H9 (cell line): ENCODE results near the gene HELT. TPM values are rescaled to one million over a fixed set of nuclear protein-coding genes. Genes with fewer than 3 reads are reported as not detected.

Source experiments
- DNase-seq: peaks from one replicate; pipeline ENCODE4 v3.0.0-alpha.2; 2017
- H2AFZ ChIP-seq: one replicate; pipeline ENCODE4 v1.6.1; 2013; ENCODE audit warnings: mild to moderate bottlenecking, low read length, control low read depth, moderate library complexity
- H2AK5ac ChIP-seq: 2 replicates; pipeline ENCODE4 v1.6.1; 2013; ENCODE audit warnings: low read length, control low read depth, mixed read lengths; ENCODE audit not compliant: insufficient read length
- H2BK120ac ChIP-seq: one replicate; pipeline ENCODE4 v1.6.1; 2013; ENCODE audit warnings: low read depth, mild to moderate bottlenecking, low read length, control low read depth, inconsistent platforms; ENCODE audit not compliant: poor library complexity, severe bottlenecking
- H2BK12ac ChIP-seq: 2 replicates; pipeline ENCODE4 v1.6.1; 2013; ENCODE audit warnings: low read length, control low read depth, mixed read lengths, low read depth; ENCODE audit not compliant: insufficient read length
- H2BK15ac ChIP-seq: 2 replicates; pipeline ENCODE4 v1.6.1; 2013; ENCODE audit warnings: low read depth, low read length, control low read depth
- H2BK20ac ChIP-seq: one replicate; pipeline ENCODE4 v1.6.1; 2013; ENCODE audit warnings: low read depth, mild to moderate bottlenecking, low read length, control low read depth, inconsistent platforms; ENCODE audit not compliant: poor library complexity, severe bottlenecking
- H2BK5ac ChIP-seq: 2 replicates; pipeline ENCODE4 v1.6.1; 2013; ENCODE audit warnings: low read length, control low read depth, mixed read lengths; ENCODE audit not compliant: insufficient read length
- H3K14ac ChIP-seq: 2 replicates; pipeline ENCODE4 v1.6.1; 2013; ENCODE audit warnings: low read length, control low read depth; ENCODE audit not compliant: insufficient read depth
- H3K18ac ChIP-seq: 2 replicates; pipeline ENCODE4 v1.6.1; 2013; ENCODE audit warnings: low read depth, mild to moderate bottlenecking, mixed read lengths, low read length, control low read depth; ENCODE audit not compliant: insufficient read length
- H3K23ac ChIP-seq: 2 replicates; pipeline ENCODE4 v1.6.1; 2013; ENCODE audit warnings: low read length, control low read depth, mixed read lengths, low read depth; ENCODE audit not compliant: insufficient read length
- H3K23me2 ChIP-seq: 2 replicates; pipeline ENCODE4 v1.6.1; 2013; ENCODE audit warnings: low read depth, mild to moderate bottlenecking, mixed read lengths, low read length, control low read depth; ENCODE audit not compliant: insufficient read length, poor library complexity, severe bottlenecking
- H3K27ac ChIP-seq: 2 replicates; pipeline ENCODE4 v1.5.1; 2013; ENCODE audit warnings: low read length, control low read depth, mixed read lengths, low read depth; ENCODE audit not compliant: insufficient read length
- H3K27me3 ChIP-seq: 2 replicates; pipeline ENCODE4 v1.6.1; 2013; ENCODE audit warnings: low read length, control low read depth, inconsistent platforms; ENCODE audit not compliant: insufficient read depth
- H3K4ac ChIP-seq: 2 replicates; pipeline ENCODE4 v1.6.1; 2013; ENCODE audit warnings: low read depth, mild to moderate bottlenecking, control low read depth, inconsistent platforms, low read length, moderate library complexity
- H3K4me1 ChIP-seq: 2 replicates; pipeline ENCODE4 v1.6.1; 2013; ENCODE audit warnings: low read length, control low read depth, inconsistent platforms; ENCODE audit not compliant: insufficient read depth
- H3K4me2 ChIP-seq: 2 replicates; pipeline ENCODE4 v1.6.1; 2013; ENCODE audit warnings: low read length, control low read depth, mixed read lengths; ENCODE audit not compliant: insufficient read length, insufficient read depth
- H3K56ac ChIP-seq: 2 replicates; pipeline ENCODE4 v1.6.1; 2013; ENCODE audit warnings: low read depth, mild to moderate bottlenecking, mixed read lengths, low read length, control low read depth; ENCODE audit not compliant: insufficient read length
- H3K79me1 ChIP-seq: 2 replicates; pipeline ENCODE4 v1.6.1; 2013; ENCODE audit warnings: low read depth, mild to moderate bottlenecking, moderate library complexity, low read length, control low read depth, inconsistent platforms; ENCODE audit not compliant: insufficient read depth, poor library complexity, severe bottlenecking
- H3K79me2 ChIP-seq: 2 replicates; pipeline ENCODE4 v1.6.1; 2013; ENCODE audit warnings: low read length, control low read depth, inconsistent platforms; ENCODE audit not compliant: insufficient read depth
- H3K9ac ChIP-seq: 2 replicates; pipeline ENCODE4 v1.6.1; 2013; ENCODE audit warnings: low read length, control low read depth, mixed read lengths; ENCODE audit not compliant: insufficient read length; ENCODE audit errors: extremely low read depth
- H3K9me3 ChIP-seq: one replicate; pipeline ENCODE4 v1.6.1; 2013; ENCODE audit warnings: low read depth, low read length, inconsistent platforms; ENCODE audit not compliant: control insufficient read depth
- H3T11ph ChIP-seq: one replicate; pipeline ENCODE4 v1.6.1; 2013; ENCODE audit warnings: mild to moderate bottlenecking, low read length, control low read depth, inconsistent platforms
- H4K20me1 ChIP-seq: one replicate; pipeline ENCODE4 v1.6.1; 2013; ENCODE audit not compliant: control insufficient read depth, insufficient read length, insufficient read depth
- H4K5ac ChIP-seq: 2 replicates; pipeline ENCODE4 v1.6.1; 2013; ENCODE audit warnings: low read depth, mild to moderate bottlenecking, mixed read lengths, low read length, control low read depth; ENCODE audit not compliant: insufficient read length
- H4K8ac ChIP-seq: replicated peaks from 2 replicates; pipeline ENCODE4 v1.6.1; 2013; ENCODE audit warnings: low read length, control low read depth, mixed read lengths, low read depth; ENCODE audit not compliant: insufficient read length
- H4K91ac ChIP-seq: 2 replicates; pipeline ENCODE4 v1.6.1; 2013; ENCODE audit warnings: low read depth, mild to moderate bottlenecking, moderate library complexity, mixed read lengths, low read length, control low read depth; ENCODE audit not compliant: insufficient read length
- H3K27ac Mint-ChIP-seq, 3 experiments: 2 replicates in 2 of 3; 3 replicates in 1 of 3; pipeline ENCODE4 v1.8.0; 2020 to 2021; ENCODE audit warnings: mixed read lengths in 3 of 3, mild to moderate bottlenecking in 1 of 3, moderate library complexity in 1 of 3
- H3K27me3 Mint-ChIP-seq: 2 replicates; pipeline ENCODE4 v1.8.0; 2021; ENCODE audit warnings: low read depth, mild to moderate bottlenecking, moderate library complexity, mixed read lengths
- H3K36me3 Mint-ChIP-seq, 3 experiments: 2 replicates in 2 of 3; 3 replicates in 1 of 3; pipeline ENCODE4 v1.8.0; 2020 to 2021; ENCODE audit warnings: low read depth in 3 of 3, mixed read lengths in 3 of 3; ENCODE audit not compliant: insufficient read depth in 1 of 3
- H3K4me1 Mint-ChIP-seq, 2 experiments: 2 replicates each; pipeline ENCODE4 v1.8.0; 2020; ENCODE audit warnings: mixed read lengths in 2 of 2
- H3K4me3 Mint-ChIP-seq, 2 experiments: 2 replicates in 1 of 2; 3 replicates in 1 of 2; pipeline ENCODE4 v1.8.0; 2020 to 2021; ENCODE audit warnings: mild to moderate bottlenecking in 2 of 2, mixed read lengths in 2 of 2, moderate library complexity in 1 of 2
- H3K9me3 Mint-ChIP-seq, 2 experiments: 2 replicates in 1 of 2; 3 replicates in 1 of 2; pipeline ENCODE4 v1.8.0; 2020; ENCODE audit warnings: mild to moderate bottlenecking in 2 of 2, mixed read lengths in 2 of 2, moderate library complexity in 1 of 2
- CTCF ChIP-seq: fragments of 200-600 bp; sonication (generic); conservative IDR thresholded peaks from 3 replicates; pipeline ENCODE4 v1.8.0; 2021; ENCODE audit warnings: antibody characterized with exemption, mild to moderate bottlenecking
- WGBS: extraction: QIAGEN DNeasy Blood & Tissue Kit; methylation state at CpG from one replicate; pipeline ENCODE4 v1.1.7; 2013; ENCODE audit warnings: missing lambda C conversion rate, low lambda C conversion rate, mixed read lengths; ENCODE audit not compliant: insufficient read length; ENCODE audit errors: extremely low coverage; 5-methylcytosine and 5-hydroxymethylcytosine counted together
- total RNA-seq: library from RNA; stranded (reverse); gene quantifications from 2 replicates; pipeline ENCODE4 v1.2.1, GENCODE V29; 2021

HELT gene
- total RNA-seq, 1 experiment from 2014 or later = not detected

DNA sequence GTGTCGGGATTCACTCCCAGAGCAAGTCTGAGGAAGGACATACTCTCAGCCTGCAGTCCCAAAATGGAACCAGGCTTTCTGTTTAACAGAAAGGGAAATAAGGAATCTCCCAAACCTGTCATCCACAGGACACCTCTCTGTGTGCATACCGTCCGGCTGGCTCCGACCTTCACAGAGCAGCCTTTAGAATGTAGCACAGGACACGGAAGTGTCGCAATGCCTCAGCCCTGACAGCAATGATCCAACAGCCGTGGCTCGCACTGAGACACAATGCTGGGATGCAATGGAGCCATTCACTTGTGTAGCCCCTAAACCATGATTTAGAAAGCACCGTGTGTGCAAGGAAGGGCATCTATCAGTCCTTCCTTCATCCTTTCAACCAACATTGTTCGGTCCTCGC lies 15.5 kb upstream of the HELT start:
- no peaks in the 10 kb centered on the region for H3K36me3 Mint-ChIP-seq
- H3K27me3 Mint-ChIP-seq = peaks cover 50% of the 10 kb centered on the region
- no peak overlapping the region for H4K91ac ChIP-seq
- H3K4me1 Mint-ChIP-seq = peaks cover 14 to 16% of the 10 kb centered on the region in 2 experiments
- no peak overlapping the region for H3K23ac ChIP-seq
- no peaks in the 10 kb centered on the region for H3K9me3 ChIP-seq
- no peak overlapping the region for H2AFZ ChIP-seq
- H3K9ac ChIP-seq = no peak overlapping the region
- no peak overlapping the region for H3K27ac Mint-ChIP-seq
- peaks cover 2% of the 10 kb centered on the region; the same call in 1 of the 2 replicates for H3K27me3 ChIP-seq
- WGBS = no CpG with 5 or more reads among the region's 11 CpGs
- H2BK5ac ChIP-seq = no peak overlapping the region
- H3K18ac ChIP-seq = no peak overlapping the region
- H3K4me3 Mint-ChIP-seq = no peak overlapping the region
- no peak overlapping the region for H2BK12ac ChIP-seq
- H3K4ac ChIP-seq = no peak overlapping the region
- no peak overlapping the region for H2BK20ac ChIP-seq
- H3K9me3 Mint-ChIP-seq = no peaks in the 10 kb centered on the region; a peak in 1 of 5 replicates
- no peak overlapping the region for H3K14ac ChIP-seq
- no peak overlapping the region for H2BK15ac ChIP-seq
- H3K4me1 ChIP-seq = no peaks in the 10 kb centered on the region; the same call in 1 of the 2 replicates
- no peak overlapping the region for H4K5ac ChIP-seq
- no peak overlapping the region for H4K8ac ChIP-seq
- no peak overlapping the region for H3K4me2 ChIP-seq
- no peak for DNase-seq
- no peaks in the 10 kb centered on the region for H4K20me1 ChIP-seq
- no peak overlapping the region for H3K27ac ChIP-seq
- H3K79me1 ChIP-seq = no peaks in the 10 kb centered on the region
- H3K23me2 ChIP-seq = no peaks in the 10 kb centered on the region
- no peaks in the 10 kb centered on the region for H3K79me2 ChIP-seq
- no peak for TF ChIP-seq CTCF
- no peak overlapping the region for H2AK5ac ChIP-seq
- no peak overlapping the region for H2BK120ac ChIP-seq
- no peak overlapping the region for H3K56ac ChIP-seq
- no peak overlapping the region for H3T11ph ChIP-seq
